Left ventricle myocardium inferior (tissue), 1 donor: Measurements from ENCODE around the gene RTN4. TPM values are rescaled to one million over a fixed set of nuclear protein-coding genes. Genes with fewer than 3 reads are reported as not detected.

ENCODE experiments used
- DNase-seq: peaks from one replicate; pipeline ENCODE4 v3.0.0-alpha.2; 2020
- H3K27ac ChIP-seq: fragments of 200-600 bp; replicated peaks from 2 replicates; pipeline ENCODE4 v1.8.0; 2021
- H3K27me3 ChIP-seq: fragments of 200-600 bp; 2 replicates; pipeline ENCODE4 v1.8.0; 2021; ENCODE audit warnings: low read depth
- H3K36me3 ChIP-seq: fragments of 200-600 bp; 2 replicates; pipeline ENCODE4 v1.8.0; 2021
- H3K4me1 ChIP-seq: fragments of 200-600 bp; 2 replicates; pipeline ENCODE4 v1.8.0; 2021
- H3K4me3 ChIP-seq: fragments of 200-600 bp; 2 replicates; pipeline ENCODE4 v1.8.0; 2021; ENCODE audit warnings: mild to moderate bottlenecking, moderate library complexity
- H3K9me3 ChIP-seq: fragments of 200-600 bp; replicated peaks from 2 replicates; pipeline ENCODE4 v1.8.0; 2021
- CTCF ChIP-seq: fragments of 200-600 bp; IDR thresholded peaks from 2 replicates; pipeline ENCODE4 v1.8.0; 2021; ENCODE audit warnings: antibody characterized with exemption, mild to moderate bottlenecking, borderline replicate concordance
- intact Hi-C: fragments of 100-400 bp; cut with micrococcal nuclease; formaldehyde crosslinking; loops from one replicate; pipeline ENCODE4 v1.11.0; 2022
- total RNA-seq: library from RNA; stranded (reverse); fragmentation: NEBNext Ultra II Directional; extraction: Animal tissue kit (Norgen Biotek cat#: 25700); gene quantifications from one replicate; pipeline ENCODE4 v1.2.1, GENCODE V29; 2021
- donor health status: DM: no; HTN: yes; CAD: no; lungs with severe emphysema.

RTN4 gene
- total RNA-seq, 1 donor from 2014 or later = 105 TPM

DNA sequence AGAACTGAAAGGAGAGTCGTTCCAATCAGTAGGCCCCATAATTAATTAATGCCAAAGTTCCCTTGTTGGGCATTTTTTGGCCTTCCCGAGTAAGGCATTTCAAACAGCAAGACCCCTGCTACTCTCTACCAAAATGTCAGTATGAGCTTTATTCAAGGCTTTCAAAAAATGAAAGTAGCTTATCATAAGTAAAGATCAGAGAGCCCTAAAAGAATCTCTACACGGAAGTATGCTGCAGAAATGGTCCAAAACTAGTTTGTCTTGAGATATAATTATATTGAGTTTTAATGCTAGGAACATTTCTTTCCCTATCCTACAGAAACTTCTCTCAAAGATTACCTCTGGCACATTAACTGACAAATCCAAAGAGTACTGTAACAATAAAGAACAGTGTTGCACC, 43.9 kb downstream of the RTN4 start:
- no peak for TF ChIP-seq CTCF
- DNase-seq = no peak
- intact Hi-C loops = loop anchor here (10.0 kb wide), 1 partner anchor 102 kb away; no protein-coding TSS in a partner anchor
- H3K4me3 ChIP-seq = no peak overlapping the region
- no peak overlapping the region for H3K27ac ChIP-seq
- H3K27me3 ChIP-seq = no peaks in the 10 kb centered on the region
- no peaks in the 10 kb centered on the region for H3K9me3 ChIP-seq
- H3K36me3 ChIP-seq = no peaks in the 10 kb centered on the region
- peaks cover 64% of the 10 kb centered on the region for H3K4me1 ChIP-seq

GRCh38 chr2:55003706-55004639, 46.3 kb downstream of the RTN4 start:
- H3K36me3 ChIP-seq = no peaks in the 10 kb centered on the region
- intact Hi-C loops = loop anchor here (10.0 kb wide), 1 partner anchor 99 kb away; no protein-coding TSS in a partner anchor
- no peak for DNase-seq
- no peak for TF ChIP-seq CTCF
- H3K27ac ChIP-seq = no peak overlapping the region
- H3K27me3 ChIP-seq = no peaks in the 10 kb centered on the region
- no peaks in the 10 kb centered on the region for H3K9me3 ChIP-seq
- peaks cover 65% of the 10 kb centered on the region for H3K4me1 ChIP-seq
- no peak overlapping the region for H3K4me3 ChIP-seq

DNA sequence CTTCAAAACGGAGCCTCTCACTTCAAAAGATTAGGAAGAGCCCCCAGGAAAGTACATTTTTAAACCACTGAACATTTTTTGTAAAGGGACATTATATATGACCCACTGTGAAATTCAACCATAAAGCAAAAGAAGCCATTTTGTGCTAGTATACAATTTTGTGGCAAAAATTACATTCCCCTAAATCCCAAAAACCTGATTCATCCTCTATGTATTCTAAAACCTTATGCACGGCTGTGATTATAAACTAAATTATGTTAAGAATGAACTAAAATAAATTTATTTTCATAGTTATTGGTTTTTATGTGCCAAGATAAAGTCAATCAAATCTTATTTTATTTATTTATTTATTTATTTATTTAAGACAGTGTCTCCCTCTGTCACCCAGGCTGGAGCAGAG, 48.5 kb downstream of the RTN4 start:
- no peaks in the 10 kb centered on the region for H3K27me3 ChIP-seq
- no peak overlapping the region for H3K27ac ChIP-seq
- no peaks in the 10 kb centered on the region for H3K9me3 ChIP-seq
- H3K36me3 ChIP-seq = no peaks in the 10 kb centered on the region
- H3K4me3 ChIP-seq = no peak overlapping the region
- intact Hi-C loops = loop anchor here (10.0 kb wide), 1 partner anchor 97 kb away; no protein-coding TSS in a partner anchor
- TF ChIP-seq CTCF = no peak
- DNase-seq = no peak
- peaks cover 59% of the 10 kb centered on the region for H3K4me1 ChIP-seq

DNA sequence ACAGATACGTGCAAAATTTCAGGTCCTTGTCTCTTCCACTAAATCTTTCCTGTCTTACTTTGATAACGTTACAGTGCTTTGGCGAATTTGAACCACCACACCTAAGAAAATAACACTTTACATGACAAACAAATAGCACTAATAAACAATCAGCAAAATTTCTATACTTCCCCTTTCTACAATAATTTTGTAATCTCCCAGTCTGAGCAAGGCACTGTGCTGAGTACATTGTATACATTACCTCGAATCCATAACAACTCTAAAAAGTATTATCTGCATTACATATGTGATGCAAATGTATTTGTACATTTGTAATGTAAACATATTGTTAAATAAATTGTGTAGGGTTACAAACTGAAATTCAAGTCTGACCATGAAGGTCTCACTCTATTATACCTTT, 49.9 kb downstream of the RTN4 start:
- H3K4me3 ChIP-seq = no peak overlapping the region

DNA sequence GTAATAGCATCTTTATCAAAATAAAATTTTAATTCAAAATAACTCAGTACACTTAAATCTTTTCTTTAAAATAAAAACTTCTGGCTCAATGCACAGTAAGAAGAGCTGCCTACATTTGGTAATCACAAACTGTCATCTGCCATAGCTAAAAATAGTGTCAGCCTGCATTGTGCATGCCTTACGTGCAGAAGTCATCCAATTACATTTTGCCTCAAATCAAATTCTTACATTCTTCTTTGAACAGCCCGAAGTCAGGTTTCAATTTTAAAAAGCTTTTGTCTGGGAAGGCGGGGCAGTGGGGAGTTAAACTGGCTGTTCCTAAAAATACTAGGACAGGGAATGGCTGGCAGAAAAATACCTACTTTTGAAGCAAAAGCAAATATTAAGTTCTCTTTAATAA, 51.1 kb downstream of the RTN4 start:
- intact Hi-C loops = no loop called here
- no peaks in the 10 kb centered on the region for H3K27me3 ChIP-seq
- no peaks in the 10 kb centered on the region for H3K36me3 ChIP-seq
- H3K4me3 ChIP-seq = peak overlapping the region; percentile 7
- no peaks in the 10 kb centered on the region for H3K9me3 ChIP-seq
- no peak for TF ChIP-seq CTCF
- no peak overlapping the region for H3K27ac ChIP-seq
- H3K4me1 ChIP-seq = peaks cover 40% of the 10 kb centered on the region
- no peak for DNase-seq

More for the DNA sequence above, 49.9 kb downstream of the RTN4 start:
- Histone ChIP-seq H3K9me3 (no peaks in the 10 kb centered on the region), H3K27ac (no peak overlapping the region), H3K36me3 (no peaks in the 10 kb centered on the region), H3K27me3 (no peaks in the 10 kb centered on the region), H3K4me1 (peaks cover 47% of the 10 kb centered on the region)
- TF ChIP-seq CTCF = no peak
- intact Hi-C loops = loop anchor here (10.0 kb wide), 1 partner anchor 96 kb away; no protein-coding TSS in a partner anchor
- no peak for DNase-seq
